Measurements from ENCODE around the gene ALDOB.

GRCh38 chr9:101477214-101477613 is 41.6 kb upstream of the ALDOB start:
- TF ChIP-seq, protein P1, sequence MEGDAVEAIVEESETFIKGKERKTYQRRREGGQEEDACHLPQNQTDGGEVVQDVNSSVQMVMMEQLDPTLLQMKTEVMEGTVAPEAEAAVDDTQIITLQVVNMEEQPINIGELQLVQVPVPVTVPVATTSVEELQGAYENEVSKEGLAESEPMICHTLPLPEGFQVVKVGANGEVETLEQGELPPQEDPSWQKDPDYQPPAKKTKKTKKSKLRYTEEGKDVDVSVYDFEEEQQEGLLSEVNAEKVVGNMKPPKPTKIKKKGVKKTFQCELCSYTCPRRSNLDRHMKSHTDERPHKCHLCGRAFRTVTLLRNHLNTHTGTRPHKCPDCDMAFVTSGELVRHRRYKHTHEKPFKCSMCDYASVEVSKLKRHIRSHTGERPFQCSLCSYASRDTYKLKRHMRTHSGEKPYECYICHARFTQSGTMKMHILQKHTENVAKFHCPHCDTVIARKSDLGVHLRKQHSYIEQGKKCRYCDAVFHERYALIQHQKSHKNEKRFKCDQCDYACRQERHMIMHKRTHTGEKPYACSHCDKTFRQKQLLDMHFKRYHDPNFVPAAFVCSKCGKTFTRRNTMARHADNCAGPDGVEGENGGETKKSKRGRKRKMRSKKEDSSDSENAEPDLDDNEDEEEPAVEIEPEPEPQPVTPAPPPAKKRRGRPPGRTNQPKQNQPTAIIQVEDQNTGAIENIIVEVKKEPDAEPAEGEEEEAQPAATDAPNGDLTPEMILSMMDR (conservative IDR thresholded peaks at IDR 0.05; ENCODE audit: low read depth, low read length), result no peak
- no peak for TF ChIP-seq EZH2 (IDR thresholded peaks at IDR 0.05; ENCODE audit: low read length, unreplicated experiment)

Data from PC-3 (cell line).